Stromal cell of bone marrow (primary cell): ENCODE data around the gene METTL6.
"Not testable (repeated sequence)": the region's sequence is repeated elsewhere in the genome, so short reads cannot be mapped to it uniquely, and the experiment has no call there.

Experiments
- DNase-seq: peaks from one replicate; pipeline ENCODE4 v3.0.0-alpha.2; 2012; ENCODE audit warnings: low read depth

The METTL6 gene

GRCh38 chr3:15427182-15427880 lies at the start of gene METTL6, which contains the start of gene EAF1:
Gene METTL6, minus strand, starts transcription at chr3:15427544. Its CDS starts 1,033 bp downstream, at chr3:15426511.
Gene EAF1, plus strand, starts transcription at chr3:15427598. Its CDS starts 182 bp downstream, at chr3:15427780.
- DNase-seq, result peak; percentile 65

- peak; percentile 14 for DNase-seq
Measured at GRCh38 chr3:15476378-15476777, 49.0 kb upstream of the METTL6 start.

GRCh38 chr3:15475161-15475560 lies 47.8 kb upstream of the METTL6 start:
- DNase-seq, result no peak

GRCh38 chr3:15471861-15472260 lies 44.5 kb upstream of the METTL6 start:
- DNase-seq, result no peak

GRCh38 chr3:15470849-15471248 lies 43.5 kb upstream of the METTL6 start:
- DNase-seq, result no peak

GRCh38 chr3:15470261-15470660 lies 42.9 kb upstream of the METTL6 start:
- DNase-seq, result no peak

GRCh38 chr3:15467227-15468181 lies 40.2 kb upstream of the METTL6 start:
- DNase-seq, result no peak

- DNase-seq, result no peak
Measured at GRCh38 chr3:15465876-15466585, 38.7 kb upstream of the METTL6 start.

GRCh38 chr3:15462451-15462850 lies 35.1 kb upstream of the METTL6 start:
- no peak for DNase-seq

- no peak for DNase-seq
Measured at GRCh38 chr3:15460891-15461531, 33.7 kb upstream of the METTL6 start.

- no peak for DNase-seq
Measured at GRCh38 chr3:15458212-15458780, 31.0 kb upstream of the METTL6 start.

- DNase-seq, result not testable (repeated sequence)
Measured at GRCh38 chr3:15456915-15457314, 29.6 kb upstream of the METTL6 start.

GRCh38 chr3:15456321-15456720 lies 29.0 kb upstream of the METTL6 start:
- no peak for DNase-seq

- DNase-seq, result no peak
Measured at GRCh38 chr3:15455756-15456155, 28.4 kb upstream of the METTL6 start.

GRCh38 chr3:15454965-15455364 lies 27.6 kb upstream of the METTL6 start:
- DNase-seq, result no peak

GRCh38 chr3:15453991-15454625 lies 26.8 kb upstream of the METTL6 start:
- DNase-seq, result no peak

GRCh38 chr3:15453501-15453900 lies 26.2 kb upstream of the METTL6 start:
- no peak for DNase-seq

- DNase-seq, result no peak
Measured at GRCh38 chr3:15452961-15453360, 25.6 kb upstream of the METTL6 start.

- no peak for DNase-seq
Measured at GRCh38 chr3:15452156-15452555, 24.8 kb upstream of the METTL6 start.

- DNase-seq, result no peak
Measured at GRCh38 chr3:15451216-15452113, 24.1 kb upstream of the METTL6 start.
